H9 (cell line): ENCODE results near the gene LHPP. TPM values are rescaled to one million over a fixed set of nuclear protein-coding genes. Genes with fewer than 3 reads are reported as not detected.

ENCODE experiments used
- DNase-seq: peaks from one replicate; pipeline ENCODE4 v3.0.0-alpha.2; 2017
- H2AFZ ChIP-seq: one replicate; pipeline ENCODE4 v1.6.1; 2013; ENCODE audit warnings: mild to moderate bottlenecking, low read length, control low read depth, moderate library complexity
- H2AK5ac ChIP-seq: 2 replicates; pipeline ENCODE4 v1.6.1; 2013; ENCODE audit warnings: low read length, control low read depth, mixed read lengths; ENCODE audit not compliant: insufficient read length
- H2BK120ac ChIP-seq: one replicate; pipeline ENCODE4 v1.6.1; 2013; ENCODE audit warnings: low read depth, mild to moderate bottlenecking, low read length, control low read depth, inconsistent platforms; ENCODE audit not compliant: poor library complexity, severe bottlenecking
- H2BK12ac ChIP-seq: 2 replicates; pipeline ENCODE4 v1.6.1; 2013; ENCODE audit warnings: low read length, control low read depth, mixed read lengths, low read depth; ENCODE audit not compliant: insufficient read length
- H2BK15ac ChIP-seq: 2 replicates; pipeline ENCODE4 v1.6.1; 2013; ENCODE audit warnings: low read depth, low read length, control low read depth
- H2BK20ac ChIP-seq: one replicate; pipeline ENCODE4 v1.6.1; 2013; ENCODE audit warnings: low read depth, mild to moderate bottlenecking, low read length, control low read depth, inconsistent platforms; ENCODE audit not compliant: poor library complexity, severe bottlenecking
- H2BK5ac ChIP-seq: 2 replicates; pipeline ENCODE4 v1.6.1; 2013; ENCODE audit warnings: low read length, control low read depth, mixed read lengths; ENCODE audit not compliant: insufficient read length
- H3K14ac ChIP-seq: 2 replicates; pipeline ENCODE4 v1.6.1; 2013; ENCODE audit warnings: low read length, control low read depth; ENCODE audit not compliant: insufficient read depth
- H3K18ac ChIP-seq: 2 replicates; pipeline ENCODE4 v1.6.1; 2013; ENCODE audit warnings: low read depth, mild to moderate bottlenecking, mixed read lengths, low read length, control low read depth; ENCODE audit not compliant: insufficient read length
- H3K23ac ChIP-seq: 2 replicates; pipeline ENCODE4 v1.6.1; 2013; ENCODE audit warnings: low read length, control low read depth, mixed read lengths, low read depth; ENCODE audit not compliant: insufficient read length
- H3K23me2 ChIP-seq: 2 replicates; pipeline ENCODE4 v1.6.1; 2013; ENCODE audit warnings: low read depth, mild to moderate bottlenecking, mixed read lengths, low read length, control low read depth; ENCODE audit not compliant: insufficient read length, poor library complexity, severe bottlenecking
- H3K27ac ChIP-seq: 2 replicates; pipeline ENCODE4 v1.5.1; 2013; ENCODE audit warnings: low read length, control low read depth, mixed read lengths, low read depth; ENCODE audit not compliant: insufficient read length
- H3K27me3 ChIP-seq: 2 replicates; pipeline ENCODE4 v1.6.1; 2013; ENCODE audit warnings: low read length, control low read depth, inconsistent platforms; ENCODE audit not compliant: insufficient read depth
- H3K4ac ChIP-seq: 2 replicates; pipeline ENCODE4 v1.6.1; 2013; ENCODE audit warnings: low read depth, mild to moderate bottlenecking, control low read depth, inconsistent platforms, low read length, moderate library complexity
- H3K4me1 ChIP-seq: 2 replicates; pipeline ENCODE4 v1.6.1; 2013; ENCODE audit warnings: low read length, control low read depth, inconsistent platforms; ENCODE audit not compliant: insufficient read depth
- H3K4me2 ChIP-seq: 2 replicates; pipeline ENCODE4 v1.6.1; 2013; ENCODE audit warnings: low read length, control low read depth, mixed read lengths; ENCODE audit not compliant: insufficient read length, insufficient read depth
- H3K56ac ChIP-seq: 2 replicates; pipeline ENCODE4 v1.6.1; 2013; ENCODE audit warnings: low read depth, mild to moderate bottlenecking, mixed read lengths, low read length, control low read depth; ENCODE audit not compliant: insufficient read length
- H3K79me1 ChIP-seq: 2 replicates; pipeline ENCODE4 v1.6.1; 2013; ENCODE audit warnings: low read depth, mild to moderate bottlenecking, moderate library complexity, low read length, control low read depth, inconsistent platforms; ENCODE audit not compliant: insufficient read depth, poor library complexity, severe bottlenecking
- H3K79me2 ChIP-seq: 2 replicates; pipeline ENCODE4 v1.6.1; 2013; ENCODE audit warnings: low read length, control low read depth, inconsistent platforms; ENCODE audit not compliant: insufficient read depth
- H3K9ac ChIP-seq: 2 replicates; pipeline ENCODE4 v1.6.1; 2013; ENCODE audit warnings: low read length, control low read depth, mixed read lengths; ENCODE audit not compliant: insufficient read length; ENCODE audit errors: extremely low read depth
- H3K9me3 ChIP-seq: one replicate; pipeline ENCODE4 v1.6.1; 2013; ENCODE audit warnings: low read depth, low read length, inconsistent platforms; ENCODE audit not compliant: control insufficient read depth
- H3T11ph ChIP-seq: one replicate; pipeline ENCODE4 v1.6.1; 2013; ENCODE audit warnings: mild to moderate bottlenecking, low read length, control low read depth, inconsistent platforms
- H4K20me1 ChIP-seq: one replicate; pipeline ENCODE4 v1.6.1; 2013; ENCODE audit not compliant: control insufficient read depth, insufficient read length, insufficient read depth
- H4K5ac ChIP-seq: 2 replicates; pipeline ENCODE4 v1.6.1; 2013; ENCODE audit warnings: low read depth, mild to moderate bottlenecking, mixed read lengths, low read length, control low read depth; ENCODE audit not compliant: insufficient read length
- H4K8ac ChIP-seq: replicated peaks from 2 replicates; pipeline ENCODE4 v1.6.1; 2013; ENCODE audit warnings: low read length, control low read depth, mixed read lengths, low read depth; ENCODE audit not compliant: insufficient read length
- H4K91ac ChIP-seq: 2 replicates; pipeline ENCODE4 v1.6.1; 2013; ENCODE audit warnings: low read depth, mild to moderate bottlenecking, moderate library complexity, mixed read lengths, low read length, control low read depth; ENCODE audit not compliant: insufficient read length
- H3K27ac Mint-ChIP-seq, 3 experiments: 2 replicates in 2 of 3; 3 replicates in 1 of 3; pipeline ENCODE4 v1.8.0; 2020 to 2021; ENCODE audit warnings: mixed read lengths in 3 of 3, mild to moderate bottlenecking in 1 of 3, moderate library complexity in 1 of 3
- H3K27me3 Mint-ChIP-seq: 2 replicates; pipeline ENCODE4 v1.8.0; 2021; ENCODE audit warnings: low read depth, mild to moderate bottlenecking, moderate library complexity, mixed read lengths
- H3K36me3 Mint-ChIP-seq, 3 experiments: 2 replicates in 2 of 3; 3 replicates in 1 of 3; pipeline ENCODE4 v1.8.0; 2020 to 2021; ENCODE audit warnings: low read depth in 3 of 3, mixed read lengths in 3 of 3; ENCODE audit not compliant: insufficient read depth in 1 of 3
- H3K4me1 Mint-ChIP-seq, 2 experiments: 2 replicates each; pipeline ENCODE4 v1.8.0; 2020; ENCODE audit warnings: mixed read lengths in 2 of 2
- H3K4me3 Mint-ChIP-seq, 2 experiments: 2 replicates in 1 of 2; 3 replicates in 1 of 2; pipeline ENCODE4 v1.8.0; 2020 to 2021; ENCODE audit warnings: mild to moderate bottlenecking in 2 of 2, mixed read lengths in 2 of 2, moderate library complexity in 1 of 2
- H3K9me3 Mint-ChIP-seq, 2 experiments: 2 replicates in 1 of 2; 3 replicates in 1 of 2; pipeline ENCODE4 v1.8.0; 2020; ENCODE audit warnings: mild to moderate bottlenecking in 2 of 2, mixed read lengths in 2 of 2, moderate library complexity in 1 of 2
- WGBS: extraction: QIAGEN DNeasy Blood & Tissue Kit; methylation state at CpG from one replicate; pipeline ENCODE4 v1.1.7; 2013; ENCODE audit warnings: missing lambda C conversion rate, low lambda C conversion rate, mixed read lengths; ENCODE audit not compliant: insufficient read length; ENCODE audit errors: extremely low coverage; 5-methylcytosine and 5-hydroxymethylcytosine counted together
- total RNA-seq: library from RNA; stranded (reverse); gene quantifications from 2 replicates; pipeline ENCODE4 v1.2.1, GENCODE V29; 2021
- TF ChIP-seq, protein P1 (sequence below): fragments of 200-600 bp; sonication (generic); conservative IDR thresholded peaks from 3 replicates; pipeline ENCODE4 v1.8.0; 2021; ENCODE audit warnings: antibody characterized with exemption, mild to moderate bottlenecking

The LHPP gene
- total RNA-seq, 1 experiment from 2014 or later = 29.6 TPM

DNA sequence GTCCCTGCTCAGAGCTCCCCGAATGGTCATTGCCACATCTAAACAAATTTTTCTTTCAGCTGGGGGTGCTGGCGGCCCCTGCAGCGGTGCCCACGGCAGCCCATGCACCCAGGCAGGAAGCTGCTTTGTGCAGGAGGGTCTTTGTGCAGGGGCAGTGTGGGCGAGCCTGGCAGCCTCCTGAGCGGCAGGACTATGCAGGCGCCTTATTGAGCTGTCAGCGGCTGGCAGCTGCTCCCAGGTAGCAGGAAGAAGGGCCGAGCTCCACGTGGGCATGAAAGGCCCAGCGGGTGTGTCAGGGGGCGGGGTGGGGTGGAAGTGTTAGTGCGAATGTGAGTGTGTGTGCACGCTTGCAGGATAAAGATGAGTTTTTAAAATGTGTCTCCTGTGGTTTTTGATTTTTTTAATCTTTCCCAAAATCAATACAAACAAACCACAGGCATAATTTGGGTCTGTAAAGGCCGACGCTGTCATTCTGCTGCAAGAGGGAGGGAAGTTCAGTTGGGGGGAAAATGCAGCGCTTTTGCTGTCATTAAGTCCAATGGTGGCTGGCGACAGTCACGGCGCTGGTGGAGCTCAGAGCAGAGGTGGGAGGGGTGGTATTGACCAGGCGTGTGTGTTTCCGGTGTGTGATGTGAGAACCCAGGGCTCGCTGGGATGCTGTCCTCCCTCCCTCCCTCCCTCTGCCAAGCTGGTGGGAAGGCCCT, 83.9 kb downstream of the LHPP start:
- peaks cover 0 to 10% of the 10 kb centered on the region in 2 experiments for H3K4me1 Mint-ChIP-seq

More for the DNA sequence above, 83.9 kb downstream of the LHPP start:
- Histone ChIP-seq H4K5ac (no peak overlapping the region), H3K14ac (no peak overlapping the region), H3K4ac (no peak overlapping the region), H3K79me1 (no peaks in the 10 kb centered on the region), H2AFZ (no peak overlapping the region), H3T11ph (no peak overlapping the region), H3K79me2 (no peaks in the 10 kb centered on the region), H4K20me1 (no peaks in the 10 kb centered on the region), H3K56ac (no peak overlapping the region), H3K23me2 (no peaks in the 10 kb centered on the region), H2BK12ac (no peak overlapping the region), H3K4me1 (no peaks in the 10 kb centered on the region), H3K18ac (no peak overlapping the region), H2BK15ac (no peak overlapping the region), H3K9ac (no peak overlapping the region), H3K4me2 (no peak overlapping the region), H4K91ac (no peak overlapping the region), H4K8ac (no peak overlapping the region), H3K27ac (no peak overlapping the region), H3K27me3 (no peaks in the 10 kb centered on the region), H3K9me3 (no peaks in the 10 kb centered on the region), H2BK20ac (no peak overlapping the region), H2BK120ac (no peak overlapping the region), H3K23ac (no peak overlapping the region), H2BK5ac (no peak overlapping the region), H2AK5ac (no peak overlapping the region)
- TF ChIP-seq, protein P1, sequence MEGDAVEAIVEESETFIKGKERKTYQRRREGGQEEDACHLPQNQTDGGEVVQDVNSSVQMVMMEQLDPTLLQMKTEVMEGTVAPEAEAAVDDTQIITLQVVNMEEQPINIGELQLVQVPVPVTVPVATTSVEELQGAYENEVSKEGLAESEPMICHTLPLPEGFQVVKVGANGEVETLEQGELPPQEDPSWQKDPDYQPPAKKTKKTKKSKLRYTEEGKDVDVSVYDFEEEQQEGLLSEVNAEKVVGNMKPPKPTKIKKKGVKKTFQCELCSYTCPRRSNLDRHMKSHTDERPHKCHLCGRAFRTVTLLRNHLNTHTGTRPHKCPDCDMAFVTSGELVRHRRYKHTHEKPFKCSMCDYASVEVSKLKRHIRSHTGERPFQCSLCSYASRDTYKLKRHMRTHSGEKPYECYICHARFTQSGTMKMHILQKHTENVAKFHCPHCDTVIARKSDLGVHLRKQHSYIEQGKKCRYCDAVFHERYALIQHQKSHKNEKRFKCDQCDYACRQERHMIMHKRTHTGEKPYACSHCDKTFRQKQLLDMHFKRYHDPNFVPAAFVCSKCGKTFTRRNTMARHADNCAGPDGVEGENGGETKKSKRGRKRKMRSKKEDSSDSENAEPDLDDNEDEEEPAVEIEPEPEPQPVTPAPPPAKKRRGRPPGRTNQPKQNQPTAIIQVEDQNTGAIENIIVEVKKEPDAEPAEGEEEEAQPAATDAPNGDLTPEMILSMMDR = no peak
- Mint-ChIP-seq H3K9me3 (no peaks in the 10 kb centered on the region), H3K36me3 (no peaks in the 10 kb centered on the region; a peak in 1 of 7 replicates), H3K27ac (0 out of 7 replicates have a peak overlapping the region, but pooled peaks of 1 of the 3 experiments have one; percentile 34), H3K27me3 (no peaks in the 10 kb centered on the region), H3K4me3 (no peak overlapping the region)
- no peak for DNase-seq
- WGBS = no CpG with 5 or more reads among the region's 23 CpGs
